AML-193 (cell line): Measurements from ENCODE around the gene DGKH.

Experiments used
- DNase-seq, 2 experiments: peaks; one replicate each; lab custom pipeline; 2025; lab: John Stamatoyannopoulos, UW

The DGKH gene

DNA sequence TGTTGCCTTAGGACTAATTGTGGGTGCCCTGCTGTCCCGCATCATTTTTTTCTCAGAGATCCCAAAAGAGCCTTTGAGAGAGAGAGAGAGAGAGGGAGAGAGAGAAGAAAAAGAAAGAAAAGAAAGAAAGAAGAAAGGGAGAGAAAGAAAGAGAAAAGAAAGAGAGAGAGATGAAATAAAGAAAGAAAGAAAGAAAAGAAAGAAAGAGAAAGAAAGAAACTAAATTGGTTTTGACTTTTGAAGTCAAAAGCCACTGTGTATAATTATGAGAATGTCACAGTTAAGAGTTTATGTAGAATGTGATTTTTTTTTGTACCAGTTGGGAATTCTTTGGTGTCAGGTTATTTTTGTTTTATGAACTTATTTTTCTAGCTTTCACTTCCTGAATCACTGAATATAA lies 180.1 kb downstream of the DGKH start:
- no peak for DNase-seq

DNA sequence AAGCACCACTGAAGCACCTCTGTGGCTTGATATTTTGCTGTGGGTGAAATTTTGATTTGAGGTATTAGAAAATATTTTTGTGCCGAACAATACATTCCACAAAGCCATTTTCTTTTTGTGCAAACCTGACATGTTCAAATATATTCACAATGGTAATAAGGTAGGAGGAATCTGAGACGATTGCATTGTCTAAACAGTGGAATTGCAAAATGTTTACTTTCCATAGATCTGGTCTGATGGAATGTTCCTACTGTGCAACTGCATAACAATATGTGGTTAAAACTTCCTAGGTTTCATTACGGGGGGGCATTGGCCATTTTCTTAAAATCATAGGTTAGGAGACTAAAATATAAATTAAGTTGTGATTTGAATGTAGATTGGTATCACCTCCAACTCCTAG lies 180.8 kb downstream of the DGKH start:
- DNase-seq, result no peak

DNA sequence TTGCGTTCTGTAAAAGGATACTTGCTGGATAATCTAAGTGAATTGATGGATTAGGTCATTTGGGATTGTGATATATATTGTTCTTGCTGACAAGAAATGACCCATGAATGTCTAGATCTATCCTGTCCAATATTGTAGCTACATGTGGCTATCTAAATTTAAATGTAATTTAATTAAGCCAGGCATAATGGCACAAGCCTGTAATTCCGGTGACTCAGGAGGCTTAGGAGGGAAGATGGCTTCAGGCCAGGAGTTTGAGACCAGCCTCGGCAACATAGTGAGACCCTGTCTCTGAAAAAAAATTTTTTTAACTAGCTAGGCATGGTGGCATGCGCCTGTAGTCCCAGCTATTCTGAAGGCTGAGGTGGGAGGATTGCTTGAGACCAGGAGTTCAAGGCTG lies 184.2 kb downstream of the DGKH start:
- DNase-seq, result no peak

DNA sequence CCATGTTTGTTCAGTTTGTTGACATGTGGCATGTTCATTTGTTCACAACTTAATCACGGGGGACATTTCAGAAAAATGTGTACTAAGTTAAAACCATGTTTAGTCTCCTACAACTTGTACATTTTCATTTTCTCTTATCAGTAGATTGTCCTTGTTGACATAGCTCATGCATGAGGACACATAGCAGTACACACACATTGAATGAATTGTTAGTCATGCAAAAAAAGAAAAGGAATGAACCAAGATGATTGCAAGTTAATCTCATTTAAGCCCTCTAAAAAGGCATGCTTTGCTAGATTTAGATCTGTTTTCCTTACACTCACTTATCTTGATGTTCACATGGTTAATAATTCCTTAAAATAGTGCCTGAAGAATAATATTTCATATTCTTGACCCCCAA lies 185.3 kb downstream of the DGKH start:
- no peak for DNase-seq

DNA sequence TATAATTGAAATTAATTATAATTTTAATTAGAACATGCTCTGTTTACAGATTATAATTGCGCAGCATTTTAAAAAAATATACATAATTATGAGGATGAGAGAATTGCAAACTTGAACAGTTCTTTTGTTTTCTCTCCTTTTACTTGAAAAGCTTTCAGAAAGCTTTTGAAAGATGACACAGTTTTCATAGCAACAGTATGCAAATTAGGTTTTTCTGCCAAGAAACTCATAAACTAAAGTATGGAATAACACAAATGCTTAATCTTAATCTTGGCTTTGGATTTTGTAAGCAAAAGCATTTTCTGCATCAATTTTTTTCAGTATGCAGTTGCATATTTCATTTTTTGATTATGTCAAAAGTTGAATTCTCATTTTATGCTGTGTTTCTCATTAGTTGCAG lies 190.7 kb downstream of the DGKH start:
- DNase-seq, result no peak

DNA sequence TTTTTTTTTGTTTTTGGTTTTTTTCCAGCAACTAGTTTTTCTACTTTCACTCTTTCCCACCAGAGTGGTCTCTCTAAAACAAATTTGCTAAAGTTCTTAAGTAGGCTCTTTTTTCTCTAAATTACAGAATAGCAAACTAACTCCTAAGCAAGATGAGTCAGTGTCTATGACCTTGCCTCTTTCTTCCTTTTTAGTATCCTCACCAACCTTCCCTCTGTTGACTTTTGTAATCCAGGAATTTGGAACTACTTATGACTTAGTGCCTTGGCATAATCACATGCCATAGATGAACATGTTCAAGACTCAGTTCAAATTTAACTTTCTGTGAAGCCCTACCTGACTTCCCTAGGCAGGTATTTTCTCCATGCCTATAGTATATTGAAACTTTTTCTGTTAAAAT lies 191.2 kb downstream of the DGKH start:
- no peak for DNase-seq

DNA sequence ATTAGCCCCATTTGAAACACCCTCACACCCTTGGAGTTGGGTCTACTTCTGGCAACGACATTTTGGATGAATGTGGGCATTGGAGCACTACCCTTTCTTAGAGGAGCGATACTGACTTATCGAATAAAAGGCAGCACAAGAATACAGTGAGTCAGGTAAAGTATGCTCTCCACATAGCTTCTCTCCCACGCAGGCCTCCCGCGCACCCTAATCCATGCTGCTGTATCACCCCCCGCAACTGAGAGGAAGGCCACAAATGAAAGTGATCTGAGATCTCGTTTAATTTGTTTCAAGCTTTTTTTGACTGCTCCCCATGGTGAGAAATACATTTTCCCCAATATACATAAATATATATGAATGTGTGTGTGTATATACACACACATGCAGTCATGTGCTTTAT lies 198.1 kb downstream of the DGKH start:
- DNase-seq, result no peak

DNA sequence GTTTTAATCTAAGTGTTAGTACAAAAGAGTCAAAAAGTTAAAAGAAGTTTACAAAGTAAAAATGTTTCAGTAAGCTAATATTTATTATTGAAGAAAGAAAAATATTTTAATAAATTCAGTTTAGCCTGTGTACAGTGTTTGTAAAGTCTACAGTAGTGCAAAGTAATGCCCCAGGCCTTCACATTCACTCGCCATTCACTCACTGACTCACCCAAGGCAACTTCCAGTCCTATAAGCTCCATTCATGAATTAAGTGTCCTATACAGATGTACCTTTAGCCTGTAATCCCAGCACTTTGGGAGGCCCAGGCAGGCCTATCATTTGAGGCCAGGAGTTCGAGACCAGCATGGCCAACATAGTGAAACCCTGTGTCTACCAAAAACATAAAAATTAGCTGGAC lies 199.4 kb downstream of the DGKH start:
- no peak for DNase-seq

DNA sequence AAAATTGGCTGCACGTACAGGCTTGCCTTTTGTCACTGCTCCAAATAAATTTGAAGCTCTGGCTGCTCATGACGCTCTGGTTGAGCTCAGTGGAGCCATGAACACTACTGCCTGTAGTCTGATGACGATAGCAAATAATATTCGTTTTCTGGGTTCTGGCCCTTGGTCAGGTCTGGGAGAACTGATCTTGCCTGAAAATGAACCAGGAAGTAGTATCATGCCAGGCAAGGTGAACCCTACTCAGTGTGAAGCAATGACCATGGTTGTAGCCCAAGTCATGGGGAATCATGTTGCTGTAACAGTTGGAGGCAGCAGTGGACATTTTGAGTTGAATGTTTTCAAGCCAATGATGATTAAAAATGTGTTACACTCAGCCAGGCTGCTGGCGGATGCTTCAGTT lies 207.4 kb downstream of the DGKH start:
- DNase-seq, result no peak

DNA sequence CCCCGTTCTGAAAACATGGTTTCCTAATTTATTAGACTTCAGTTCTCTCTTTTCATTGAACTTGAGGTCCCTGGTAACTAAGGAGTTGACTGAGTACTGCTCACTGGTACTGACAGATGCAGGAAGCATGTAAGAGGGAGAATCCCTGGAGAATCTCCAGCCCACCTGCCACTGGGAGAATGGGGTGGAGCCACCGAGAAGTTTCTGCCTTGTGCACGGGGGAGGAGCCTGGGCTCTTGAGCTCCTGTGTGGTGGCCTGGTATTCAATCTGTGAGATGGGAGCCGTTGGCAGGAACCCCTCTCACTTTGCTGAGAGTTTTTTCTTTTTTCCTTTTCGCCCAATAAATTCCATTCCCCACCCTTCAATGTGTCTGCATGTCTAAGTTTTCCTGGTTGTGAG lies 210.3 kb downstream of the DGKH start:
- no peak for DNase-seq

DNA sequence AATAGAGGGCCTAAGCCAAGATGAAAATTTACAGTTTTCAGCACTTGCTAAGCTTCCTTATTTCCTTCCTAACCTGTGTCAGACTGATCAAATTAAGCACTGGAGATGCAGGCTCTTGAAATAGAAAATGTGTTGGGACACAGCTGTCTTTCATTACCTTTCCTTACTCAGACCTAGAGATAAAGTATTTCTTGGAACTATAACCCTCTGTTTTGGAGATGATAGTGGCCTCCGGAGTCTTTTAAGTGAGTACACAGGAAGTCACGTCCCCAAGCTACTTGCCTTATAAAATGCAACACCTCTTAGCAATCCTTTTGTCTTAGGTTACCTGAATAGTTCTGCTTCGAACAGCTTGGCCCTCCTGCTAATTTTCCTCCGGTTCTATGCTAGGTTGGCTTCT lies 211.1 kb downstream of the DGKH start:
- DNase-seq, result no peak

DNA sequence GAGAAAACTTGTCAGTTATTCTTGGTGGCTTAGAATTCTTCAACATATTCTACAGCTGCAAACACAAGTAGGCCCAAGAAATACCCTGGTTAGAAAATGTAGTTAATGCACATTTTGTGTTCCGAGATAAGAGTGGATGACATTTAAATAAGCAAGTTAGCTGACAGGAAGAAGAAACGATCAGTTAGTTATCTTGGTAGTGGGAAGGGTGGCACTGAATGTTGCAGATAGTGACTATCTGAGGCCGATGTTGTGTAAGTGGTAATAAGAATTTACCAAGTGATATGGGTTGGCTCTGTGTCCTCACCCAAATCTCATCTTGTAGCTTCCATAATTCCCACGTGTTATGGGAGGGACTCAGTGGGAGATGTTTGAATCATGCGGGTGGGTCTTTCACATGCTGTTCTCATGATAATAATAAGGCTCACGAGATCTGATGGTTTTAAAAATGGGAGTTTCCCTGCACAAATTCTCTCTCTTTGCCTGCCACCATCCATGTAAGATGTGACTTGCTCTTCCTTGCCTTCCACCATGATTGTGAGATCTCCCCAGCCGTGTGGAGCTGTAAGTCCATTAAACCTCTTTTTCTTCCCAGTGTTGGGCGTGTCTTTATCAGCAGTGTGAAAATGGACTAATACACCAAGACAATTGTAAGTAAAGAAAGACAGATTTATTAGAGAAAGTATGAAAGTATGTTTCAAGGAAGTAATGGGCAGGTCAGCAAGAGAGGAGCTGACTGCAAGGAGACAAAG lies 212.6 kb downstream of the DGKH start:
- no peak for DNase-seq

DNA sequence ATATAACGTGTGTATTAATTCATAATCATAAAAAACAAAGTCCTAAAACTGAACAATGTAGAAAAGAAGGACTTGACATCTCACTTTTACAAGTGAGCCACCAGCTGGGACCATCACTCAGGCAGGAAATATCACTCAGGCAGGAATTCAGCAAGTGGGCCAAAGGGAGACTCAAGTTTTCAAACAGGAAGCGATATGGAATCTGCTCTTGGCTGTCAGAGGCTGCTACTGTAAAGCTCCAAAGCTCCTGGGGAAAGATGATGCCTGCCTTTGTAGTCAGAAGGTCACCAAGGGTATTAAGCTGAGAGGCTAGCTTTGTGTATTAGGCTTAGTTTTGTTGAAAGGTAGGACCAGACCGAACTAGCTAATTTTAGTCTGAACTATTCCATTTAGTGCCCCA lies 218.0 kb downstream of the DGKH start:
- DNase-seq, result no peak

DNA sequence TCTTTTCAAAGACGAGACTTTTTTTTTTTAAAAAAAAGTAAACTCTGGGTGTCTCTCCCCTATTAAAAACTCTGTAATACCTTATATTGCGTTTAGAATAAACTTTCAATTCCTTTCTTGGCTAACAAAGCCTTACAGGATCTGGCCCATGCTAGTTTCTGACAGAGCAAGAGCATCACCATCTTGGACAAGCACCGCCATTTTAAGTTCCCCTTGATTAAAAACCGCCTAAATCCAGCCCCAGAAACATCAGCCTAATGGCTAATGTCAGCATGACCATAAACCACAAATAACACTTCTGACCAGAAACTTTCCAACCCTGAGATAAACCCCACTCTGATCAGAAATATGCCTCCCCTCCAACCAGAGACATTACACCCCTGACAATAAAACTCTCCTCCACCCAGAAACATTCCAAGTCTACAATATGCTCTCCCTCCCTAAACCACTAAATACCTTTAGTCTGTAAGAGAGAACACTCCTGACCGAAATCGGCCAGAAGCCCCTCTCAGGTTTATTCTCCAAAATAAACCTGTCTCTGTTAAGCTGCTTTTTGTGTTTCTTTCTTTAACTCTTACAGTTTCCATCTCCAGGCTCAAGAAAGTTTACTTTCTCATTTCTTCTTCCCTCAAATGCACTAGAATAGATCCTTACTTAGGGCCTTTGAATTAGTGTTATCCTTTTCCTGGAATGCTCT lies 221.9 kb downstream of the DGKH start:
- no peak for DNase-seq

DNA sequence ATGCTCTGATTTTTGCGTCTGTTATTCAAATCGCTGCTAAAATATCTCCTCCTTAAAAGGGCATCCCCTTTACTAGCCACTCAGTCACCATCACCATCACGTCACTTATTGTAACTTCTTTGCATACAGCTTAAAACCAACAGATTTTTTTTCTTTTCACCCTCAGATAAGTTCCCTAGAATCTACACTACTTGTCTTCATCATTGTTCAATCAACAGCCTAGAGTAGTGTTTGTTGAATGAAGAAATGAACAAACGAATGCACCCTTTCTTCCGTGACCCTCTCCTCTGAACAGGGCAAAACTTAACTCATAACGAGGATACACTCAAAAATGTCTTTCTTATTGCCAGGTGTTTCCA lies 222.4 kb downstream of the DGKH start:
- no peak for DNase-seq

DNA sequence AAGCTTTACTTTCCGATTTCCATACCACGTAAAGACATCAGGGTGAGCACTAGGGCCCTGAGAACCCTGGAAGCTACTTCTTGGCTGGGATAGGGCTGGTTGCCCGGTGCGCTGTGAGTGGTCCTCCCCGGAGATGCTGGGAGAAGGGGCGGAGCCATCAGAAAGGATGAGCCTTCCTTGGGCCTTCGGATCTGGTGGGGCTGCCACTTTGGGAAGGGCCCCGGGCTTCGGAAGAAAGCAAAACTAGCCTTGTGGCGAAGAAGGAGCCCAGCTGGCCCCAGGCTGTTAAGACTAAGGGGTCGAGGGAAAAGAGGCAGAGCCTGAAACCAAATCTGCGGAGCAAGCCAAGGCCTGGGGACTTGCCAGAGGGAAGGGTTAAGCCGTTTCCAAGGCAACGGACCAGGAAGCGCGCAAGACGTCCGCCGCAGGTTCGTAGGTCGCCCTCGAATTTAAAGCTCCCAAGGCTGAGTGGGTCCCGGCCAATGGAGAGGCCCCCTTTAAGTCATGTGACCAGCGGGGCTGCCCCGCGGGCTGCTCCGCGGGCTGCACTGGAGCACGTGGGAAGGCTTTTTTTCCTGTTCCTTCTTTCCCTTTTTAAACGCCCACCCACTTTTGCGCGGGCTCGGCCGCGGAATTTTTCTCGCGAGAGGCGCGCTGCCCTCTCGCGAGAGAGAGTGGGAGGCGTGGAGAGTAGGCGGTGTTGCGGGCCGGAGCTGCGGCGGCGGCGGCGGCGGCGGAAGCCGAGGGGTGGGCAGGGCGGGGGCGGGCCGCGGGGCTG lies 223.1 kb downstream of the DGKH start:
- peak; percentile 97 to 98 for DNase-seq

DNA sequence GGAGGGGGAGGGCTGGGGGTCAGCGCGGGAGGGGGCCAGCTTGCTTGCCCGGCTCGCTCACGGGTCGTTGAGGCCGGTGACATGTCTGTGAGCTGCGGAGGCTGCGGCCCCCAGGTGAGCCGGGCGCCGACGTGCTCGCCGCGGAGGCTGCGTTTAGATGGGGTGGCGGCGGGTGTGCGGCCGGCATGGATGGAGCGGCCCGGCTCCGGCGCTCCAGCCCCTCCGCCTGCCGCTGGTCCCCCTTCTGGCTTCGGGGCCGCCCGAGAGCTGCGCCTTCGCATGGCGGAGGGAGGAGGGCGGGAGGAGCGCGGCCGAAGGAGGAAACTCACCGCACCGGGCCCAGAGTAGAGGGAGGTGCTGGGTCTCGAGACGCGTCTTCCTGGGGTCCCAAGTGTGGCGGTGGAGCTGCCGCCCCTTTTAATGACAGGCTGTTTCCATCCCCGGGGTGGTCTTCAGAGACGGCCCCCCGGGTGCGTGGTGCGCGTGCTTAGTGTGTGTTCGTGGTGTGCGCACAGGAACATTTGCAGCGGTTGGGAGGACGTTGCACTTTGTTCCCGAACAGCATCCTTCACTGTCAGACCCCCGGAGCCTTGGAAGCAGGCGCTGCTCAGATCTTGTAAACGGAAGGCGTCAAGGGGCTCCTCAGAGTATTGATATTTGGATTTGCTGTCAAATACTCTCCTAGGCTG lies 223.8 kb downstream of the DGKH start, which contains the start of gene AKAP11:
Gene AKAP11, plus strand, starts transcription at position 38 of the 689 bp plus-strand sequence. CDS start 14,197 bp downstream, outside the sequence.
- peak; percentile 54 to 55 for DNase-seq

DNA sequence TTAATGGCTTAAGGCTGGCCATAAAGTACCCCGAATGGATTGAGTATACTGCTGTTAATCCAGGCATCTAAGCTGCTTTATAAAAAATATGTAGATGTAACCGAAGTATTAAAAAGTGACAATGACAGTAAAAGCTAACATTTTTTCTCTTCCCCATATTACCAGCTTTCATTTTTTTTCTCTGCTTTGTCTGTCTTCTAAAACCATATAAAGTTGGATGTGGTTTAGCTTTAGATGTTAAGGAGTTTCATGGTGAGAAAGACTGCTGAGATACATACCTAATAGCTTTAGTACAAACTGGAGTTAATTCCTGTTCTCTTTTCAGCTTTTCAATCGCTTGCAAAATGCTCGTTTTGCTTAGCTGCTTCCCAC lies 224.3 kb downstream of the DGKH start:
- no peak for DNase-seq

DNA sequence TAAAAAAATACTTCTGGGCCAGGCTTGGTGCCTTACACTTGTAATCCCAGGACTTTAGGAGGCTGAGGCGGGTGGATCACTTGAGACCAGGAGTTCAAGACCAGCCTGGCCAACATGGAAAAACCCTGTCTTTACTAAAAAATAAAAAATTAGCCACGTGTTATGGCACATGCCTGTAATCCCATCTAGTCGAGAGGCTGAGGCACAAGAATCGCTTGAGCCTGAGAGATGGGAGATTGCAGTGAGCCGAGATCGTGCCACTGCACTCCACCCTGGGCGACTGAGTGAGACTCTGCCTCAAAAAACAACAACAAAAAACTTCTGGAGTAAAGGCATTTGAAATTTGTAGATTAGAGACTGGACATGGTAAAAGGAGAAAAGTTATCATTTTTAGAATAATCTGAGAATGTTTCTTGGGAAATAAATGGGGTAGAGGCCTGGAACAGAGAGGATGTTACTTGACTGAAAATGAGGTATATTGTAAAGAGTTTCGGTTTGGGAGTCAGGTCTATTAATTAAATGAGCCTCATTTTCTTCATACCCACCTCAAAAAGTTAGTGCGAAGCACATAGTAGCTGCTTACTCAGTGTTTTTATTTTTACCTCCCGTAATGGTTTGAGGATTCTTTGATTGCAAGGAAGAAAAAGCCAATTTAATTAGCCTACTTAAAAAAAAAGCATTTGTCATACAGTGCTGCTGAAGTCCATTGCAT lies 226.1 kb downstream of the DGKH start:
- DNase-seq, result no peak

DNA sequence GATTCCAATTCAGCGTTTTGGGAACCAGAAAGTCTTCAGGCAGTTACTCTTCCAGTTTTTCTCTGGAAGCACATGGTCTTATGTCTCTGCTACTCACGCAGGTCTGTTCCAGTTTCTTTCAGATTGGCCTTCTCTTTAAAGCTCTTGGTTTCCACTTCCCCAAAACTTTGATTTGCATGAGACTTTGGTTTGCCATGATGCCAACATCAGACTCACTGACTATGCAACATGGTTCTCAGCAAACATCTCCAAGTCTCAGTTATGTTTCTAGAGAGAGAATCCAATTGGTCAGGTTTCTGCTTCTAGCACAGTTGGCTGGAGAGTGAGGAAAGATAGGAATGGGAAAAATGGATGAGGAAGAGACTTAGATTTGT lies 226.6 kb downstream of the DGKH start:
- DNase-seq, result peak; percentile 46 to 57

DNA sequence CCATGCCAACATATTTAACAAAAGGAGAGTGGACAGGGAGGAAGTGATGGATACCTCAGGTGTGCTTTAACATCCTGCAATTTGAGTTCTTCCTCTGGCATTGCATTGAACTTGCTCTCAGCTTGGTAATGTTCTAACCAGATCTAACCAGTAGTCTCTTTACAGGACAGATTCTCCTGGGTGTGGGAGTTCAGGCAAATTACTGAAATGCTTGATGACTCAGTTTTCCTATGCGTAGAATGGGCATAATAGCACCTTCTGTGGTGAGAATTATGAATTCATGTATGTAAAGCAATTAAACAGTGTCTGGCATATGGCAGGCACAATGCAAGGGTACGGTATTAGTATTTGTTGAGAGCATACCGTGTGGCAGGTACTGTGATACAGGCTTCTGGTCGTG lies 227.1 kb downstream of the DGKH start:
- no peak for DNase-seq

DNA sequence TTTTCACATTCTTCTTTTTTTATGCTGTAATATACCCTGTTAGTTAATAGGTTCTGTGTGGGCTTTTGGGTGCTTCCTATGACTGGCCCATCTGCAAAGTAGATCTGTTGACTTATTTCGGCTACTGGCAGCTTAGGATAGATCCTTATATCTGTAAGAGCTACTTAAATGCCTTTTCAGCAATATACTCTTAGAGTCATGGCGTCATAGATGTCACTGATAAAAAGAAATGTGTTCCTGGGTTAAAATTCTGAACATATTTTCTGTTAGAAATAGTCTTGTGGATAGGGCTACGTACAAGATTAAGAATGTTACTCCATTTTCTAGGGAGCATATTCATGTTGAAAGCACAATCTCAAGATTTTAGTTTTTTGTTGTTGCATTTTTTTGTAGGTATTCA lies 228.2 kb downstream of the DGKH start:
- DNase-seq, result no peak
